Esophagus muscularis mucosa (tissue), 4 donors: ENCODE measurements around the gene FBLIM1. TPM values are rescaled to one million over a fixed set of nuclear protein-coding genes. Genes with fewer than 3 reads are reported as not detected.

Experiments used
- DNase-seq: peaks from one replicate; pipeline ENCODE4 v3.0.0-alpha.2; 2017; ENCODE audit errors: extremely low spot score
- H3K27ac ChIP-seq, 4 donors: fragments of 200-600 bp; sonication (generic); replicated peaks in 1 of 4; 1 replicate in 3 of 4; 2 replicates in 1 of 4; pipeline ENCODE4 v1.5.1; 2016 to 2019; ENCODE audit warnings: mild to moderate bottlenecking in 1 of 4
- H3K27me3 ChIP-seq, 4 donors: fragments of 200-600 bp; sonication (generic); one replicate each; pipeline versions ENCODE4 v1.5.1 to v1.6.0; 2016 to 2019
- H3K36me3 ChIP-seq, 4 donors: fragments of 200-600 bp; sonication (generic); one replicate each; pipeline ENCODE4 v1.5.1; 2016 to 2019
- H3K4me1 ChIP-seq, 4 donors: fragments of 200-600 bp; sonication (generic); one replicate each; pipeline ENCODE4 v1.5.1; 2016 to 2019
- H3K4me3 ChIP-seq, 4 donors: fragments of 200-600 bp; sonication (generic); 1 replicate in 2 of 4; 2 replicates in 2 of 4; pipeline ENCODE4 v1.5.1; 2016 to 2019; ENCODE audit warnings: mild to moderate bottlenecking in 4 of 4, moderate library complexity in 1 of 4
- H3K9me3 ChIP-seq, 4 donors: fragments of 200-600 bp; sonication (generic); 1 replicate in 3 of 4; 2 replicates in 1 of 4; pipeline ENCODE4 v1.5.1; 2016 to 2019
- EP300 ChIP-seq: sonication (generic); formaldehyde crosslinking; IDR thresholded peaks from one replicate; pipeline ENCODE4 v1.6.1; 2017; ENCODE audit warnings: antibody characterized with exemption
- POLR2A ChIP-seq: fragments of 450-650 bp; IDR thresholded peaks from one replicate; pipeline ENCODE4 v1.6.1; 2017; ENCODE audit warnings: antibody characterized with exemption, moderate library complexity, mild to moderate bottlenecking, low read depth
- POLR2AphosphoS5 ChIP-seq, 2 donors: sonication (generic); formaldehyde crosslinking; IDR thresholded peaks; one replicate each; pipeline ENCODE4 v1.6.1; 2017; ENCODE audit warnings: antibody characterized with exemption in 2 of 2
- WGBS: methylation state at CpG from one replicate; pipeline ENCODE4 v1.1.5; 2018; 5-methylcytosine and 5-hydroxymethylcytosine counted together
- intact Hi-C: fragments of 100-400 bp; cut with DNase I; formaldehyde crosslinking; loops from one replicate; pipeline ENCODE4 v1.15.1; 2023
- total RNA-seq, 4 donors: library from RNA; depleted of rRNA; stranded (reverse); fragments of >200 nt; gene quantifications; one replicate each; pipeline versions ENCODE4 v1.1.0 to v1.2.1, GENCODE V29; 2016
- TF ChIP-seq, protein P1 (sequence below), 3 experiments: fragments of 200-600 bp in 2 of 3; fragments of 450-650 bp in 1 of 3; sonication (generic) in 2 of 3; IDR thresholded peaks; one replicate each; pipeline ENCODE4 v1.5.1; 2017 to 2019; ENCODE audit warnings: antibody characterized with exemption in 3 of 3, mild to moderate bottlenecking in 2 of 3, moderate library complexity in 1 of 3

The FBLIM1 gene
- total RNA-seq, 4 donors from 2014 or later, result 44.9 to 115 (median 71.8) TPM

DNA sequence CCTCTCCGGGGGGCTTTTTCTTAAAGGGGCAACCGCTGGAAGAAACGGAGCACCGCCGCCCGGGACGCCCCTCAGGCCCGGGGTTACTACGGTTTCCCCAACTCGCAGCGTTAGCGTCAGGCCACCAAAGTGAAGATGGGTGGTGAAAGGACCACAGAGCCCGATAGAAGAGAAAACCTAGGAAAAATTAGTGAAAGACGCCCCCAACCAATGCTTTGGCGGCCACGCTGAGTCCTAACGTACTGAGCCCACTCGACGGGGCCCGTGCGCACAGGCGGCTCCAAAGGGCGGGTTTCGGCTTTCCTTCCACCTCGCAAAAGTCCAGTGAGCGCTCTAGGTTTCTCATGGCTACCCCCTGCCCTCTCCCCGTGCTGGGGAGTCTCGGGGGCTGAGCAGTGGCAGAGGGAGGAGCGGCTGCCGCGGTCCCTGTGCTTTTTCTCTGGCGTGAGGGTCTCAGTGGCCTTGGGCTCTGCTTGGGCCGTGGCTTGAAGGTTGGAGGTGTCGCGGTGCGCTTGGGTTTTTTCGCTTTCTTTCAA is 76.7 kb downstream of the FBLIM1 start:
- intact Hi-C loops, result loop anchor here (2.0 to 5.0 kb wide), 2 partner anchors 14 to 142 kb away; partner anchors contain the start of gene ZBTB17

DNA sequence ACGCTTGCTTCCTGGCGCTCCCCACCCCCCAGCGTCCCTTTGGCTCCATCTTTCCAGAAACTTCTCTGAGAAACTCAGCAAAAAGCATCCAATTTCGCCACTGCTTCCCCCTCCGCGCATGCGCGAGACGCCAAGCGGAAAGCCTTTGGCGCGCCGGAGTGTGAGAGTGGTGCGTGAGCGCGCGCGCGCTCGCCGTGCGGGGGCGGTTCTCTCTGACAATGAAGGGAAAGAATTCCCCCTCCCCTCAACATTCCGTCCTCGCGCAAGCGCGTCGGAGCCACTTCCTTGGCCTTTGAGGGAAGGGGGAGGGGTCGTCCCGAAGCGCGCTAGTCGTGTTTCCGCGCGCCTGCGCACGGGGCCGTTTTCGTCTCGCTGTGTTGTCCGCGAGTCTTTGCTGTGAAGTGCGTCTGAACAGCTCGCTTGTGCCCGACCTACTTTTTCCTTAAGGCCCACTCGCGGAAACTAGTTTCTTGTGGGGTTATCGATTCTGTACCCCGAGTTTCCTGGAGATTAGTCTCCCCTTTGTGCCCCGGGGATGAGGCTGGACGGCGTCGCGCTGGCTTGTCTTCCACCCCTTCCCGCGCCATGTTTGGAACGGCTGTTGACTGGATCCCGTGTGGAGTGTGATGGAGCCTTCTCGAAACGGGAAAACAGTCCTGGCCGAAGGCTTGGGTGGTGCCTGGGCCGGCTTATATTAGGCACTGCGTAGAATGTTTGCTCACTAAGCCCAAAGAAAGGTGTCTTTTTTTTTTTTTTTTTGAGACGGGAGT is 77.3 kb downstream of the FBLIM1 start:
- peak overlapping the region; percentile 95 to 100 (median 100) for H3K27ac ChIP-seq
- WGBS, result 5% methylated on average over 34 of the region's 66 CpGs
- peak; percentile 99 for DNase-seq
- H3K27me3 ChIP-seq, result peaks cover 0 to 3% (median 0%) of the 10 kb centered on the region in 4 donors
- no peaks in the 10 kb centered on the region for H3K36me3 ChIP-seq
- intact Hi-C loops, result loop anchor here (2.0 to 5.0 kb wide), 2 partner anchors 13 to 141 kb away; partner anchors contain the start of gene ZBTB17
- H3K4me1 ChIP-seq, result peaks cover 20 to 39% (median 37%) of the 10 kb centered on the region in 4 donors
- peak overlapping the region; percentile 67 to 85 (median 76) for H3K4me3 ChIP-seq
- TF ChIP-seq POLR2AphosphoS5 (IDR thresholded peaks at IDR 0.05) (peak; percentile 98 to 100), POLR2A (peak; percentile 44), EP300 (no peak)
- TF ChIP-seq, protein P1, sequence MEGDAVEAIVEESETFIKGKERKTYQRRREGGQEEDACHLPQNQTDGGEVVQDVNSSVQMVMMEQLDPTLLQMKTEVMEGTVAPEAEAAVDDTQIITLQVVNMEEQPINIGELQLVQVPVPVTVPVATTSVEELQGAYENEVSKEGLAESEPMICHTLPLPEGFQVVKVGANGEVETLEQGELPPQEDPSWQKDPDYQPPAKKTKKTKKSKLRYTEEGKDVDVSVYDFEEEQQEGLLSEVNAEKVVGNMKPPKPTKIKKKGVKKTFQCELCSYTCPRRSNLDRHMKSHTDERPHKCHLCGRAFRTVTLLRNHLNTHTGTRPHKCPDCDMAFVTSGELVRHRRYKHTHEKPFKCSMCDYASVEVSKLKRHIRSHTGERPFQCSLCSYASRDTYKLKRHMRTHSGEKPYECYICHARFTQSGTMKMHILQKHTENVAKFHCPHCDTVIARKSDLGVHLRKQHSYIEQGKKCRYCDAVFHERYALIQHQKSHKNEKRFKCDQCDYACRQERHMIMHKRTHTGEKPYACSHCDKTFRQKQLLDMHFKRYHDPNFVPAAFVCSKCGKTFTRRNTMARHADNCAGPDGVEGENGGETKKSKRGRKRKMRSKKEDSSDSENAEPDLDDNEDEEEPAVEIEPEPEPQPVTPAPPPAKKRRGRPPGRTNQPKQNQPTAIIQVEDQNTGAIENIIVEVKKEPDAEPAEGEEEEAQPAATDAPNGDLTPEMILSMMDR (IDR thresholded peaks at IDR 0.05), result no peak
- H3K9me3 ChIP-seq, result no peaks in the 10 kb centered on the region

More for the DNA sequence above, 76.7 kb downstream of the FBLIM1 start:
- peaks cover 20 to 46% (median 42%) of the 10 kb centered on the region in 4 donors for H3K4me1 ChIP-seq
- H3K4me3 ChIP-seq, result peak overlapping the region; percentile 67 to 85 (median 76)
- H3K9me3 ChIP-seq, result no peaks in the 10 kb centered on the region
- 1% methylated on average over 37 of the region's 37 CpGs for whole genome bisulfite sequencing
- H3K27me3 ChIP-seq, result peaks cover 0 to 3% (median 0%) of the 10 kb centered on the region in 4 donors
- no peak for DNase-seq
- TF ChIP-seq POLR2A, result no peak
- no peak for TF ChIP-seq POLR2AphosphoS5 (IDR thresholded peaks at IDR 0.05)
- TF ChIP-seq, protein P1 (IDR thresholded peaks at IDR 0.05), result no peak
- TF ChIP-seq EP300, result no peak
- peak overlapping the region; percentile 95 to 100 (median 100) for H3K27ac ChIP-seq
- no peaks in the 10 kb centered on the region for H3K36me3 ChIP-seq

Other genes with a start within 250 kb of the FBLIM1 start
- 10 to 100 TPM in 3 of 4 donors, 1 to 10 TPM in 1; 9.1 to 12.6 (median 11.0) TPM for gene CASP9, start 234.6 kb upstream of the FBLIM1 start, total RNA-seq
- 10 to 100 TPM; 12.0 to 13.0 (median 12.4) TPM for gene DNAJC16, start 231.9 kb upstream of the FBLIM1 start, total RNA-seq
- gene AGMAT, start 173.7 kb upstream of the FBLIM1 start, total RNA-seq, result not detected
- 10 to 100 TPM; 14.4 to 24.9 (median 17.2) TPM for gene DDI2, start 141.3 kb upstream of the FBLIM1 start, total RNA-seq
- gene PLEKHM2, start 74.5 kb upstream of the FBLIM1 start, total RNA-seq, result 10 to 100 TPM; 44.4 to 68.2 (median 55.2) TPM
- under 1 TPM; 0.66 to 0.97 (median 0.76) TPM for gene SLC25A34, start 22.5 kb upstream of the FBLIM1 start, total RNA-seq
- not detected for gene TMEM82, start 16.3 kb upstream of the FBLIM1 start, total RNA-seq
- gene UQCRHL, start 48.9 kb downstream of the FBLIM1 start, total RNA-seq, result 1 to 10 TPM in 2 of 4 donors, under 1 TPM in 2; 0.52 to 1.3 (median 0.95) TPM
- 10 to 100 TPM; 34.6 to 49.9 (median 44.7) TPM for gene SPEN, start 88.9 kb downstream of the FBLIM1 start, total RNA-seq
- gene ZBTB17, start 217.3 kb downstream of the FBLIM1 start, total RNA-seq, result 10 to 100 TPM; 29.5 to 40.8 (median 34.6) TPM
- not detected for gene SRARP, start 245.4 kb downstream of the FBLIM1 start, total RNA-seq